GM23338 (cell line): ENCODE measurements around the gene RUNX1. TPM values are rescaled to one million over a fixed set of nuclear protein-coding genes. Genes with fewer than 3 reads are reported as not detected.

ENCODE experiments used
- ATAC-seq: fragments of 200-7000 bp; cut with Tn5 transposase; 3 replicates; pipeline ENCODE4 v1.9.1; 2020
- DNase-seq: peaks from one replicate; pipeline ENCODE4 v3.0.0-alpha.2; 2015; ENCODE audit warnings: low spot score
- H2AFZ ChIP-seq: fragments of 200-600 bp; sonication (generic); 2 replicates; pipeline ENCODE4 v1.8.0; 2016; ENCODE audit warnings: antibody characterized with exemption, mild to moderate bottlenecking, moderate library complexity
- H3F3A ChIP-seq: fragments of 200-600 bp; sonication (generic); replicated peaks from 2 replicates; pipeline ENCODE4 v1.8.0; 2017; ENCODE audit warnings: antibody characterized with exemption, mixed run types, low read depth
- H3K27ac ChIP-seq: fragments of 200-600 bp; sonication (generic); 2 replicates; pipeline ENCODE4 v1.6.1; 2016; ENCODE audit warnings: low read depth
- H3K27me3 ChIP-seq: fragments of 200-600 bp; sonication (generic); 2 replicates; pipeline ENCODE4 v1.8.0; 2016; ENCODE audit warnings: mild to moderate bottlenecking, mixed run types, moderate library complexity; ENCODE audit not compliant: insufficient read depth
- H3K36me3 ChIP-seq: fragments of 200-600 bp; sonication (generic); 2 replicates; pipeline ENCODE4 v1.8.0; 2016; ENCODE audit warnings: mild to moderate bottlenecking; ENCODE audit not compliant: insufficient read depth
- H3K4me1 ChIP-seq: fragments of 200-600 bp; sonication (generic); 2 replicates; pipeline ENCODE4 v1.8.0; 2016; ENCODE audit warnings: mild to moderate bottlenecking, moderate library complexity; ENCODE audit not compliant: insufficient read depth
- H3K4me2 ChIP-seq: fragments of 200-600 bp; sonication (generic); 2 replicates; pipeline ENCODE4 v1.7.1; 2017; ENCODE audit warnings: mixed run types
- H3K4me3 ChIP-seq: fragments of 200-600 bp; sonication (generic); 2 replicates; pipeline ENCODE4 v1.6.1; 2016; ENCODE audit warnings: mixed run types
- H3K79me2 ChIP-seq: fragments of 200-600 bp; sonication (generic); replicated peaks from 2 replicates; pipeline ENCODE4 v1.8.0; 2017; ENCODE audit warnings: mild to moderate bottlenecking; ENCODE audit not compliant: insufficient read depth
- H3K9me2 ChIP-seq: fragments of 200-600 bp; sonication (generic); 2 replicates; pipeline ENCODE4 v1.8.0; 2017; ENCODE audit not compliant: insufficient read depth
- H4K20me1 ChIP-seq: fragments of 200-600 bp; sonication (generic); replicated peaks from 2 replicates; pipeline ENCODE4 v1.8.0; 2017; ENCODE audit warnings: mild to moderate bottlenecking; ENCODE audit not compliant: insufficient read depth
- H3K27ac Mint-ChIP-seq: 2 replicates; pipeline ENCODE4 v1.8.0; 2020; ENCODE audit warnings: inconsistent platforms, mild to moderate bottlenecking, moderate library complexity, mixed read lengths
- H3K27me3 Mint-ChIP-seq: 3 replicates; pipeline ENCODE4 v1.8.0; 2022; ENCODE audit warnings: low read depth, mild to moderate bottlenecking, moderate library complexity, mixed read lengths, inconsistent platforms; ENCODE audit not compliant: insufficient read depth, poor library complexity
- H3K36me3 Mint-ChIP-seq: 3 replicates; pipeline ENCODE4 v1.8.0; 2021; ENCODE audit warnings: low read depth, mild to moderate bottlenecking, inconsistent platforms, moderate library complexity, mixed read lengths
- H3K4me1 Mint-ChIP-seq: 3 replicates; pipeline ENCODE4 v1.8.0; 2020; ENCODE audit warnings: mild to moderate bottlenecking, inconsistent platforms, mixed read lengths
- H3K4me3 Mint-ChIP-seq: 3 replicates; pipeline ENCODE4 v1.8.0; 2021; ENCODE audit warnings: moderate library complexity, mild to moderate bottlenecking, inconsistent platforms, mixed read lengths
- H3K9me3 Mint-ChIP-seq: 3 replicates; pipeline ENCODE4 v1.8.0; 2020; ENCODE audit warnings: moderate library complexity, mild to moderate bottlenecking, inconsistent platforms, mixed read lengths
- CREB1 ChIP-seq: fragments of 250-450 bp; sonication (Bioruptor Pico); IDR thresholded peaks from 2 replicates; pipeline ENCODE4 v1.5.0; 2020; ENCODE audit warnings: low read depth, mild to moderate bottlenecking, moderate library complexity
- EZH2 ChIP-seq: fragments of 200-600 bp; sonication (generic); IDR thresholded peaks from one replicate; pipeline ENCODE4 v1.8.0; 2017; ENCODE audit warnings: antibody characterized with exemption, mild to moderate bottlenecking, low read depth; ENCODE audit not compliant: unreplicated experiment
- EZH2phosphoT487 ChIP-seq: fragments of 200-600 bp; sonication (generic); IDR thresholded peaks from one replicate; pipeline ENCODE4 v1.8.1; 2018; ENCODE audit warnings: antibody characterized with exemption; ENCODE audit not compliant: unreplicated experiment
- JUNB ChIP-seq: IDR thresholded peaks from one replicate; pipeline ENCODE4 v1.6.1; 2016; ENCODE audit warnings: antibody characterized with exemption; ENCODE audit not compliant: unreplicated experiment
- STAT1 ChIP-seq: IDR thresholded peaks from one replicate; pipeline ENCODE4 v1.6.1; 2016; ENCODE audit warnings: antibody characterized with exemption; ENCODE audit not compliant: unreplicated experiment
- ZNF114 ChIP-seq: fragments of 250-450 bp; sonication (Bioruptor Pico); IDR thresholded peaks from 2 replicates; pipeline ENCODE4 v1.5.0; 2020; ENCODE audit warnings: mild to moderate bottlenecking, moderate library complexity
- ZNF331 ChIP-seq: fragments of 250-450 bp; sonication (Bioruptor Pico); IDR thresholded peaks from 2 replicates; pipeline ENCODE4 v1.5.0; 2020; ENCODE audit warnings: low read depth, mild to moderate bottlenecking, moderate library complexity
- polyA plus RNA-seq: library from polyadenylated mRNA; unstranded; fragments of >200 nt; fragmentation: Nextera tagmentation; extraction: Ambion mirVana; gene quantifications from 2 replicates; pipeline ENCODE4 v1.2.1, GENCODE V29; 2016
- total RNA-seq: library from RNA; depleted of rRNA; stranded (reverse); fragments of >200 nt; shearing (Covaris generic); gene quantifications from 2 replicates; pipeline ENCODE4 v1.2.3, GENCODE V29; 2014
- TF ChIP-seq, protein P1 (sequence below): IDR thresholded peaks from 2 replicates; pipeline ENCODE4 v1.6.1; 2016; ENCODE audit warnings: antibody characterized with exemption
- TF ChIP-seq, protein P2 (sequence below): IDR thresholded peaks from one replicate; pipeline ENCODE4 v1.6.1; 2018; ENCODE audit warnings: antibody characterized with exemption; ENCODE audit not compliant: unreplicated experiment
- TF ChIP-seq, protein P3 (sequence below), 2 experiments: fragments of 200-600 bp in 1 of 2; sonication (generic) in 1 of 2; conservative IDR thresholded peaks; 2 replicates each; pipeline versions ENCODE4 v1.5.1 to v1.6.1; 2016 to 2017; ENCODE audit warnings: antibody characterized with exemption in 2 of 2, low read depth in 2 of 2, mild to moderate bottlenecking in 2 of 2, moderate library complexity in 1 of 2
- TF ChIP-seq, protein P4 (sequence below): fragments of 250-450 bp; sonication (Bioruptor Pico); IDR thresholded peaks from 2 replicates; pipeline ENCODE4 v1.5.0; 2020; ENCODE audit warnings: mild to moderate bottlenecking, moderate library complexity

Gene RUNX1
- total and polyA plus RNA-seq, 2 experiments from 2014 or later: 0.29 to 1.1 TPM

DNA sequence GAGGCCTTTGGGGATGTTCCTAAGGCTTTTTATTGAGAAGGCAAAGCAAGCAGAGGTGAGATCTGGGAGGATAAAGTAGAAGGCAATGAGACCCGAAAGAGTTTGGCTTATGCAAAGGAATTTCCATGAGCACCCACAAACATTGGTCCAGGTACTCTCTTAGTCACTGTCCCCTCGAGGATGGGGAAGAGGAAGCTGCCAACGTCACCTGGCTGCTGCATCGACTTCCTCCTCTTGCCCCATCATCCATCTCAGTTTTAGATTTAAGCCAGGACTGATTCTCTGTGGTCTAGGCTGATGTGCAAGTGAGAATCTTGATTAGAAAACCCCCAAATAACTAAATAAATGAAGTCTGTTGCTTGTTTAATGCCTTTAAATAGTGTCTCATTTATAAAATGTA is 28.7 kb downstream of the RUNX1 start:
- H3F3A ChIP-seq: no peaks in the 10 kb centered on the region
- no peaks in the 10 kb centered on the region for H3K79me2 ChIP-seq
- H3K4me1 Mint-ChIP-seq: peaks cover 8% of the 10 kb centered on the region; the same call in 2 of the 3 replicates
- H3K36me3 Mint-ChIP-seq: no peaks in the 10 kb centered on the region
- no peaks in the 10 kb centered on the region for H3K4me1 ChIP-seq
- TF ChIP-seq, protein P1, sequence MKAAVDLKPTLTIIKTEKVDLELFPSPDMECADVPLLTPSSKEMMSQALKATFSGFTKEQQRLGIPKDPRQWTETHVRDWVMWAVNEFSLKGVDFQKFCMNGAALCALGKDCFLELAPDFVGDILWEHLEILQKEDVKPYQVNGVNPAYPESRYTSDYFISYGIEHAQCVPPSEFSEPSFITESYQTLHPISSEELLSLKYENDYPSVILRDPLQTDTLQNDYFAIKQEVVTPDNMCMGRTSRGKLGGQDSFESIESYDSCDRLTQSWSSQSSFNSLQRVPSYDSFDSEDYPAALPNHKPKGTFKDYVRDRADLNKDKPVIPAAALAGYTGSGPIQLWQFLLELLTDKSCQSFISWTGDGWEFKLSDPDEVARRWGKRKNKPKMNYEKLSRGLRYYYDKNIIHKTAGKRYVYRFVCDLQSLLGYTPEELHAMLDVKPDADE: no peak
- TF ChIP-seq JUNB (no peak), STAT1 (no peak), ZNF331 (CRISPR knock-in tag) (no peak), EZH2 (no peak), EZH2phosphoT487 (no peak), ZNF114 (no peak), CREB1 (CRISPR knock-in tag) (no peak)
- TF ChIP-seq, protein P2, sequence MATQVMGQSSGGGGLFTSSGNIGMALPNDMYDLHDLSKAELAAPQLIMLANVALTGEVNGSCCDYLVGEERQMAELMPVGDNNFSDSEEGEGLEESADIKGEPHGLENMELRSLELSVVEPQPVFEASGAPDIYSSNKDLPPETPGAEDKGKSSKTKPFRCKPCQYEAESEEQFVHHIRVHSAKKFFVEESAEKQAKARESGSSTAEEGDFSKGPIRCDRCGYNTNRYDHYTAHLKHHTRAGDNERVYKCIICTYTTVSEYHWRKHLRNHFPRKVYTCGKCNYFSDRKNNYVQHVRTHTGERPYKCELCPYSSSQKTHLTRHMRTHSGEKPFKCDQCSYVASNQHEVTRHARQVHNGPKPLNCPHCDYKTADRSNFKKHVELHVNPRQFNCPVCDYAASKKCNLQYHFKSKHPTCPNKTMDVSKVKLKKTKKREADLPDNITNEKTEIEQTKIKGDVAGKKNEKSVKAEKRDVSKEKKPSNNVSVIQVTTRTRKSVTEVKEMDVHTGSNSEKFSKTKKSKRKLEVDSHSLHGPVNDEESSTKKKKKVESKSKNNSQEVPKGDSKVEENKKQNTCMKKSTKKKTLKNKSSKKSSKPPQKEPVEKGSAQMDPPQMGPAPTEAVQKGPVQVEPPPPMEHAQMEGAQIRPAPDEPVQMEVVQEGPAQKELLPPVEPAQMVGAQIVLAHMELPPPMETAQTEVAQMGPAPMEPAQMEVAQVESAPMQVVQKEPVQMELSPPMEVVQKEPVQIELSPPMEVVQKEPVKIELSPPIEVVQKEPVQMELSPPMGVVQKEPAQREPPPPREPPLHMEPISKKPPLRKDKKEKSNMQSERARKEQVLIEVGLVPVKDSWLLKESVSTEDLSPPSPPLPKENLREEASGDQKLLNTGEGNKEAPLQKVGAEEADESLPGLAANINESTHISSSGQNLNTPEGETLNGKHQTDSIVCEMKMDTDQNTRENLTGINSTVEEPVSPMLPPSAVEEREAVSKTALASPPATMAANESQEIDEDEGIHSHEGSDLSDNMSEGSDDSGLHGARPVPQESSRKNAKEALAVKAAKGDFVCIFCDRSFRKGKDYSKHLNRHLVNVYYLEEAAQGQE: no peak
- TF ChIP-seq, protein P3, sequence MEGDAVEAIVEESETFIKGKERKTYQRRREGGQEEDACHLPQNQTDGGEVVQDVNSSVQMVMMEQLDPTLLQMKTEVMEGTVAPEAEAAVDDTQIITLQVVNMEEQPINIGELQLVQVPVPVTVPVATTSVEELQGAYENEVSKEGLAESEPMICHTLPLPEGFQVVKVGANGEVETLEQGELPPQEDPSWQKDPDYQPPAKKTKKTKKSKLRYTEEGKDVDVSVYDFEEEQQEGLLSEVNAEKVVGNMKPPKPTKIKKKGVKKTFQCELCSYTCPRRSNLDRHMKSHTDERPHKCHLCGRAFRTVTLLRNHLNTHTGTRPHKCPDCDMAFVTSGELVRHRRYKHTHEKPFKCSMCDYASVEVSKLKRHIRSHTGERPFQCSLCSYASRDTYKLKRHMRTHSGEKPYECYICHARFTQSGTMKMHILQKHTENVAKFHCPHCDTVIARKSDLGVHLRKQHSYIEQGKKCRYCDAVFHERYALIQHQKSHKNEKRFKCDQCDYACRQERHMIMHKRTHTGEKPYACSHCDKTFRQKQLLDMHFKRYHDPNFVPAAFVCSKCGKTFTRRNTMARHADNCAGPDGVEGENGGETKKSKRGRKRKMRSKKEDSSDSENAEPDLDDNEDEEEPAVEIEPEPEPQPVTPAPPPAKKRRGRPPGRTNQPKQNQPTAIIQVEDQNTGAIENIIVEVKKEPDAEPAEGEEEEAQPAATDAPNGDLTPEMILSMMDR (conservative IDR thresholded peaks at IDR 0.05; ENCODE audit: low read depth in 2 of 2): no peak
- TF ChIP-seq, protein P4, sequence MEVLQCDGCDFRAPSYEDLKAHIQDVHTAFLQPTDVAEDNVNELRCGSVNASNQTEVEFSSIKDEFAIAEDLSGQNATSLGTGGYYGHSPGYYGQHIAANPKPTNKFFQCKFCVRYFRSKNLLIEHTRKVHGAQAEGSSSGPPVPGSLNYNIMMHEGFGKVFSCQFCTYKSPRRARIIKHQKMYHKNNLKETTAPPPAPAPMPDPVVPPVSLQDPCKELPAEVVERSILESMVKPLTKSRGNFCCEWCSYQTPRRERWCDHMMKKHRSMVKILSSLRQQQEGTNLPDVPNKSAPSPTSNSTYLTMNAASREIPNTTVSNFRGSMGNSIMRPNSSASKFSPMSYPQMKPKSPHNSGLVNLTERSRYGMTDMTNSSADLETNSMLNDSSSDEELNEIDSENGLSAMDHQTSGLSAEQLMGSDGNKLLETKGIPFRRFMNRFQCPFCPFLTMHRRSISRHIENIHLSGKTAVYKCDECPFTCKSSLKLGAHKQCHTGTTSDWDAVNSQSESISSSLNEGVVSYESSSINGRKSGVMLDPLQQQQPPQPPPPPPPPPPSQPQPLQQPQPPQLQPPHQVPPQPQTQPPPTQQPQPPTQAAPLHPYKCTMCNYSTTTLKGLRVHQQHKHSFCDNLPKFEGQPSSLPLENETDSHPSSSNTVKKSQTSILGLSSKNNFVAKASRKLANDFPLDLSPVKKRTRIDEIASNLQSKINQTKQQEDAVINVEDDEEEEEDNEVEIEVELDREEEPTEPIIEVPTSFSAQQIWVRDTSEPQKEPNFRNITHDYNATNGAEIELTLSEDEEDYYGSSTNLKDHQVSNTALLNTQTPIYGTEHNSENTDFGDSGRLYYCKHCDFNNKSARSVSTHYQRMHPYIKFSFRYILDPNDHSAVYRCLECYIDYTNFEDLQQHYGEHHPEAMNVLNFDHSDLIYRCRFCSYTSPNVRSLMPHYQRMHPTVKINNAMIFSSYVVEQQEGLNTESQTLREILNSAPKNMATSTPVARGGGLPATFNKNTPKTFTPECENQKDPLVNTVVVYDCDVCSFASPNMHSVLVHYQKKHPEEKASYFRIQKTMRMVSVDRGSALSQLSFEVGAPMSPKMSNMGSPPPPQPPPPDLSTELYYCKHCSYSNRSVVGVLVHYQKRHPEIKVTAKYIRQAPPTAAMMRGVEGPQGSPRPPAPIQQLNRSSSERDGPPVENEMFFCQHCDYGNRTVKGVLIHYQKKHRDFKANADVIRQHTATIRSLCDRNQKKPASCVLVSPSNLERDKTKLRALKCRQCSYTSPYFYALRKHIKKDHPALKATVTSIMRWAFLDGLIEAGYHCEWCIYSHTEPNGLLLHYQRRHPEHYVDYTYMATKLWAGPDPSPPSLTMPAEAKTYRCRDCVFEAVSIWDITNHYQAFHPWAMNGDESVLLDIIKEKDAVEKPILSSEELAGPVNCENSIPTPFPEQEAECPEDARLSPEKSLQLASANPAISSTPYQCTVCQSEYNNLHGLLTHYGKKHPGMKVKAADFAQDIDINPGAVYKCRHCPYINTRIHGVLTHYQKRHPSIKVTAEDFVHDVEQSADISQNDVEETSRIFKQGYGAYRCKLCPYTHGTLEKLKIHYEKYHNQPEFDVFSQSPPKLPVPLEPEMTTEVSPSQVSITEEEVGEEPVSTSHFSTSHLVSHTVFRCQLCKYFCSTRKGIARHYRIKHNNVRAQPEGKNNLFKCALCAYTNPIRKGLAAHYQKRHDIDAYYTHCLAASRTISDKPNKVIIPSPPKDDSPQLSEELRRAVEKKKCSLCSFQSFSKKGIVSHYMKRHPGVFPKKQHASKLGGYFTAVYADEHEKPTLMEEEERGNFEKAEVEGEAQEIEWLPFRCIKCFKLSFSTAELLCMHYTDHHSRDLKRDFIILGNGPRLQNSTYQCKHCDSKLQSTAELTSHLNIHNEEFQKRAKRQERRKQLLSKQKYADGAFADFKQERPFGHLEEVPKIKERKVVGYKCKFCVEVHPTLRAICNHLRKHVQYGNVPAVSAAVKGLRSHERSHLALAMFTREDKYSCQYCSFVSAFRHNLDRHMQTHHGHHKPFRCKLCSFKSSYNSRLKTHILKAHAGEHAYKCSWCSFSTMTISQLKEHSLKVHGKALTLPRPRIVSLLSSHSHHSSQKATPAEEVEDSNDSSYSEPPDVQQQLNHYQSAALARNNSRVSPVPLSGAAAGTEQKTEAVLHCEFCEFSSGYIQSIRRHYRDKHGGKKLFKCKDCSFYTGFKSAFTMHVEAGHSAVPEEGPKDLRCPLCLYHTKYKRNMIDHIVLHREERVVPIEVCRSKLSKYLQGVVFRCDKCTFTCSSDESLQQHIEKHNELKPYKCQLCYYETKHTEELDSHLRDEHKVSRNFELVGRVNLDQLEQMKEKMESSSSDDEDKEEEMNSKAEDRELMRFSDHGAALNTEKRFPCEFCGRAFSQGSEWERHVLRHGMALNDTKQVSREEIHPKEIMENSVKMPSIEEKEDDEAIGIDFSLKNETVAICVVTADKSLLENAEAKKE (CRISPR knock-in tag): no peak
- H3K9me3 Mint-ChIP-seq: no peaks in the 10 kb centered on the region
- H3K36me3 ChIP-seq: no peaks in the 10 kb centered on the region
- no peak overlapping the region for H3K27ac ChIP-seq
- H3K9me2 ChIP-seq: no peaks in the 10 kb centered on the region; the same call in 1 of the 2 replicates
- H3K4me3 Mint-ChIP-seq: no peak overlapping the region
- DNase-seq (no peak), ATAC-seq (no peak)
- H2AFZ ChIP-seq: no peak overlapping the region
- no peak overlapping the region for H3K4me2 ChIP-seq
- no peaks in the 10 kb centered on the region for H4K20me1 ChIP-seq
- no peak overlapping the region for H3K27ac Mint-ChIP-seq
- peaks cover 3% of the 10 kb centered on the region; the same call in 1 of the 2 replicates for H3K27me3 ChIP-seq
- H3K4me3 ChIP-seq: no peak overlapping the region
- peaks cover 11% of the 10 kb centered on the region for H3K27me3 Mint-ChIP-seq
